H1 (cell line): ENCODE data around the gene SOAT2. TPM values are rescaled to one million over a fixed set of nuclear protein-coding genes. Genes with fewer than 3 reads are reported as not detected.

Source experiments
- CTCF ChIA-PET: fragments of 300-600 bp; sonication (Branson Sonifier 250); formaldehyde crosslinking; loops from one replicate; lab custom pipeline; 2021; ENCODE audit not compliant: partially characterized antibody; lab: Charles Lee
- POLR2A ChIA-PET: fragments of 300-600 bp; sonication (Branson Sonifier 250); formaldehyde crosslinking; loops from one replicate; lab custom pipeline; 2021; ENCODE audit warnings: inconsistent platforms; ENCODE audit not compliant: partially characterized antibody; lab: Charles Lee
- DNase-seq, 2 experiments: peaks; one replicate each; pipeline versions ENCODE4 v3.0.0 to v3.0.0-alpha.2; 2010 to 2022; ENCODE audit warnings: low spot score in 2 of 2, low read depth in 1 of 2, mixed read lengths in 1 of 2
- FAIRE-seq: peaks from 2 replicates; lab custom pipeline; 2011; peaks lifted over from hg19 to GRCh38; lab: Jason Lieb, UNC
- H2AFZ ChIP-seq: 2 replicates; pipeline ENCODE4 v1.8.1; 2012; ENCODE audit warnings: low read length, inconsistent platforms
- H2AK5ac ChIP-seq: 2 replicates; pipeline ENCODE4 v1.6.1; 2013; ENCODE audit warnings: low read depth, low read length
- H2BK120ac ChIP-seq: replicated peaks from 2 replicates; pipeline ENCODE3; 2013; ENCODE audit warnings: low read depth, low read length, inconsistent platforms
- H2BK12ac ChIP-seq: 2 replicates; pipeline ENCODE4 v1.6.1; 2013; ENCODE audit warnings: low read depth, low read length
- H2BK15ac ChIP-seq: 2 replicates; pipeline ENCODE4 v1.6.1; 2013; ENCODE audit warnings: low read length
- H2BK20ac ChIP-seq: 2 replicates; pipeline ENCODE4 v1.6.1; 2013; ENCODE audit warnings: low read length
- H2BK5ac ChIP-seq: 2 replicates; pipeline ENCODE4 v1.6.1; 2013; ENCODE audit warnings: low read depth, low read length
- H3K14ac ChIP-seq: 2 replicates; pipeline ENCODE4 v1.6.1; 2013; ENCODE audit warnings: inconsistent platforms; ENCODE audit not compliant: insufficient read length
- H3K18ac ChIP-seq: 2 replicates; pipeline ENCODE4 v1.6.1; 2013; ENCODE audit warnings: low read length; ENCODE audit errors: extremely low read depth
- H3K23ac ChIP-seq: 2 replicates; pipeline ENCODE4 v1.6.1; 2013; ENCODE audit warnings: inconsistent platforms; ENCODE audit not compliant: insufficient read length
- H3K23me2 ChIP-seq: 2 replicates; pipeline ENCODE4 v1.6.1; 2013; ENCODE audit warnings: low read depth, low read length
- H3K27ac ChIP-seq: 2 replicates; pipeline ENCODE4 v1.6.1; 2011; ENCODE audit warnings: low read depth, low read length, inconsistent platforms
- H3K27me3 ChIP-seq, 4 experiments: replicated peaks in 1 of 4; 1 replicate in 1 of 4; 2 replicates in 3 of 4; pipeline versions ENCODE4 v1.6.1 to v1.8.1; 2011 to 2013; ENCODE audit warnings: low read length in 3 of 4, mild to moderate bottlenecking in 3 of 4, inconsistent platforms in 2 of 4, mixed read lengths in 2 of 4, moderate library complexity in 1 of 4; ENCODE audit not compliant: control insufficient read depth in 3 of 4, insufficient read depth in 3 of 4; ENCODE audit errors: extremely low read depth in 1 of 4
- H3K36me3 ChIP-seq, 4 experiments: 2 replicates each; pipeline versions ENCODE4 v1.6.1 to v1.8.1; 2011 to 2013; ENCODE audit warnings: mild to moderate bottlenecking in 4 of 4, low read length in 3 of 4, moderate library complexity in 2 of 4, control low read depth in 1 of 4, inconsistent platforms in 1 of 4; ENCODE audit not compliant: insufficient read depth in 4 of 4, control insufficient read depth in 2 of 4
- H3K4ac ChIP-seq: replicated peaks from 2 replicates; pipeline ENCODE3; 2013; ENCODE audit warnings: low read length, low read depth, mixed read lengths, inconsistent platforms; ENCODE audit not compliant: insufficient read length
- H3K4me1 ChIP-seq, 4 experiments: replicated peaks in 1 of 4; 1 replicate in 1 of 4; 2 replicates in 3 of 4; pipeline versions ENCODE4 v1.6.1 to v1.8.1; 2011 to 2013; ENCODE audit warnings: low read length in 3 of 4, inconsistent platforms in 2 of 4, mixed read lengths in 1 of 4; ENCODE audit not compliant: insufficient read depth in 4 of 4, control insufficient read depth in 3 of 4
- H3K4me2 ChIP-seq, 2 experiments: 2 replicates each; pipeline versions ENCODE4 v1.6.1 to v1.8.1; 2011 to 2013; ENCODE audit warnings: low read depth in 2 of 2, low read length in 2 of 2, control low read depth in 1 of 2, inconsistent platforms in 1 of 2, mild to moderate bottlenecking in 1 of 2; ENCODE audit not compliant: insufficient read depth in 1 of 2
- H3K4me3 ChIP-seq, 4 experiments: fragments of 200-600, 300-600 bp in 1 of 4; sonication (generic), shearing (Covaris generic), sonication (Bioruptor Twin) in 1 of 4; 2 replicates each; pipeline versions ENCODE4 v1.5.1 to v1.8.1; 2011 to 2016; ENCODE audit warnings: low read length in 4 of 4, low read depth in 3 of 4, control low read depth in 2 of 4, inconsistent platforms in 2 of 4, mild to moderate bottlenecking in 2 of 4, mixed read lengths in 1 of 4, moderate library complexity in 1 of 4; ENCODE audit not compliant: insufficient read depth in 2 of 4; ENCODE audit errors: extremely low read depth in 1 of 4
- H3K56ac ChIP-seq: replicated peaks from 2 replicates; pipeline ENCODE3; 2013; ENCODE audit warnings: low read depth, mild to moderate bottlenecking, mixed read lengths, low read length, inconsistent platforms; ENCODE audit not compliant: insufficient read length
- H3K79me1 ChIP-seq: 2 replicates; pipeline ENCODE4 v1.6.1; 2013; ENCODE audit warnings: low read depth, low read length, control low read depth
- H3K79me2 ChIP-seq, 2 experiments: 2 replicates each; pipeline versions ENCODE4 v1.6.1 to v1.8.1; 2012 to 2013; ENCODE audit warnings: low read length in 2 of 2, mild to moderate bottlenecking in 2 of 2, inconsistent platforms in 1 of 2; ENCODE audit not compliant: insufficient read depth in 2 of 2, control insufficient read depth in 1 of 2
- H3K9ac ChIP-seq, 4 experiments: replicated peaks in 1 of 4; 1 replicate in 1 of 4; 2 replicates in 3 of 4; pipeline versions ENCODE4 v1.6.1 to v1.8.1; 2011 to 2013; ENCODE audit warnings: low read depth in 3 of 4, low read length in 3 of 4, control low read depth in 2 of 4, mild to moderate bottlenecking in 2 of 4, moderate library complexity in 2 of 4, inconsistent platforms in 1 of 4; ENCODE audit errors: extremely low read depth in 1 of 4
- H3K9me3 ChIP-seq, 2 experiments: 2 replicates each; pipeline versions ENCODE4 v1.6.1 to v1.8.1; 2012 to 2013; ENCODE audit warnings: mild to moderate bottlenecking in 2 of 2, moderate library complexity in 2 of 2, control low read depth in 1 of 2, inconsistent platforms in 1 of 2, low read depth in 1 of 2, low read length in 1 of 2, mixed read lengths in 1 of 2; ENCODE audit not compliant: insufficient read depth in 2 of 2
- H4K20me1 ChIP-seq, 2 experiments: replicated peaks in 1 of 2; 2 replicates each; pipeline versions ENCODE3 to v1.8.1; 2011 to 2013; ENCODE audit warnings: inconsistent platforms in 2 of 2, low read length in 2 of 2, mild to moderate bottlenecking in 1 of 2; ENCODE audit not compliant: insufficient read depth in 2 of 2, control insufficient read depth in 1 of 2
- H4K5ac ChIP-seq: 2 replicates; pipeline ENCODE4 v1.6.1; 2013; ENCODE audit warnings: low read length, low read depth, mixed read lengths, inconsistent platforms; ENCODE audit not compliant: insufficient read length
- H4K8ac ChIP-seq: 2 replicates; pipeline ENCODE4 v1.8.0; 2013; ENCODE audit warnings: mild to moderate bottlenecking, moderate library complexity, low read length, inconsistent platforms; ENCODE audit not compliant: insufficient read depth; ENCODE audit errors: extremely low read depth
- H4K91ac ChIP-seq: replicated peaks from 2 replicates; pipeline ENCODE3; 2013; ENCODE audit warnings: low read length, mixed read lengths, inconsistent platforms; ENCODE audit not compliant: insufficient read length
- TAF1 ChIP-seq: IDR thresholded peaks from 2 replicates; pipeline ENCODE4 v1.6.1; 2011; ENCODE audit warnings: mild to moderate bottlenecking, low read depth, low read length
- WGBS, 2 experiments: shearing (Covaris generic) in 1 of 2; methylation state at CpG; one replicate each; pipeline versions ENCODE4 v1.1.6 to v1.1.7; 2013 to 2015; ENCODE audit warnings: low lambda C conversion rate in 2 of 2, mixed read lengths in 2 of 2, inconsistent platforms in 1 of 2, low coverage in 1 of 2, missing lambda C conversion rate in 1 of 2; ENCODE audit not compliant: insufficient replicate concordance in 2 of 2, insufficient coverage in 1 of 2, insufficient read length in 1 of 2; ENCODE audit errors: extremely low coverage in 1 of 2, missing lambda C conversion rate in 1 of 2; 5-methylcytosine and 5-hydroxymethylcytosine counted together
- polyA plus RNA-seq, 7 experiments: library from polyadenylated mRNA; depleted of rRNA in 3 of 7; stranded (reverse) in 5 of 7; unstranded in 2 of 7; fragments of >200 nt in 5 of 7; fragments of 200-250 nt in 2 of 7; gene quantifications; 1 replicate in 5 of 7; 2 replicates in 1 of 7; 4 replicates in 1 of 7; pipeline versions ENCODE4 v1.2.1 to v1.2.3, GENCODE V29; 2011 to 2013; ENCODE audit warnings: missing spikeins in 2 of 7, mixed read lengths in 2 of 7
- total RNA-seq: library from RNA; stranded (reverse); fragmentation: NEBNext Ultra II Directional; extraction: Animal tissue kit (Norgen Biotek cat#: 25700); gene quantifications from 2 replicates; pipeline ENCODE4 v1.2.1, GENCODE V29; 2021

SOAT2 gene
- total and polyA plus RNA-seq, 2 of the 8 experiments (the other 6 are each of a cell fraction or from before 2014, with no cell fraction given), result 0.08 TPM; not detected in 1

- Histone ChIP-seq H3K27me3 (no peaks in the 10 kb centered on the region), H3K4ac (no peak overlapping the region), H3K4me3 (no peak overlapping the region), H3K18ac (no peak overlapping the region), H2AK5ac (no peak overlapping the region), H3K4me2 (no peak overlapping the region), H2BK12ac (no peak overlapping the region), H3K23ac (no peak overlapping the region), H2BK20ac (no peak overlapping the region), H3K9me3 (no peaks in the 10 kb centered on the region), H3K4me1 (no peaks in the 10 kb centered on the region), H3K9ac (no peak overlapping the region), H2BK5ac (no peak overlapping the region), H2BK120ac (no peak overlapping the region), H4K8ac (no peak overlapping the region), H4K20me1 (no peaks in the 10 kb centered on the region), H4K91ac (no peak overlapping the region), H3K56ac (no peak overlapping the region), H3K79me2 (no peaks in the 10 kb centered on the region), H3K36me3 (no peaks in the 10 kb centered on the region), H3K14ac (no peak overlapping the region), H3K23me2 (0 out of 2 replicates have a peak, but pooled peaks cover 3% of the 10 kb centered on the region), H4K5ac (no peak overlapping the region), H2AFZ (no peak overlapping the region), H2BK15ac (no peak overlapping the region), H3K27ac (no peak overlapping the region), H3K79me1 (no peaks in the 10 kb centered on the region)
- DNase-seq (peak in 1 of 2 experiments; percentile 28), FAIRE-seq (no peak)
- TF ChIP-seq TAF1, result no peak
- 92% methylated on average over 16 of the region's 16 CpGs; no CpG with 5 or more reads in 1 of the 2 experiments for WGBS, 2 experiments
- ChIA-PET POLR2A (no interaction called here), CTCF (no interaction called here)
These were observed 20.5 kb downstream of the SOAT2 start for GRCh38 chr12:53123578-53124351.
